Measurements from ENCODE around the gene ST3GAL5. TPM values are rescaled to one million over a fixed set of nuclear protein-coding genes. Genes with fewer than 3 reads are reported as not detected.

The ST3GAL5 gene
- polyA plus RNA-seq, 1 experiment, result 16.0 TPM

- TF ChIP-seq CTCF (IDR thresholded peaks at IDR 0.05; ENCODE audit: insufficient read depth, low read depth, low read length), result no peak
- H3K27me3 ChIP-seq (ENCODE audit: control insufficient read depth, insufficient read depth, low read length), result no peaks in the 10 kb centered on the region
Measured at GRCh38 chr2:85858841-85859240, 29.9 kb downstream of the ST3GAL5 start.

GRCh38 chr2:85854897-85855296 is 33.9 kb downstream of the ST3GAL5 start:
- CTCF ChIA-PET, result interaction anchor here (1.2 to 2.2 kb wide), 2 partner anchors 35 to 41 kb away, joined by 3 to 6 read pairs; no protein-coding TSS in a partner anchor
- Histone ChIP-seq H3K27me3 (ENCODE audit: control insufficient read depth, insufficient read depth, low read length) (no peaks in the 10 kb centered on the region), H3K36me3 (ENCODE audit: control insufficient read depth, insufficient read depth, low read length) (peaks cover 1% of the 10 kb centered on the region; the same call in 1 of the 2 replicates), H3K4me3 (ENCODE audit: low read depth, low read length) (no peak overlapping the region)
- POLR2A ChIA-PET, result no interaction called here
- no peak for DNase-seq (ENCODE audit: low read depth)
- TF ChIP-seq CTCF (IDR thresholded peaks at IDR 0.05; ENCODE audit: insufficient read depth, low read depth, low read length), result no peak

More at GRCh38 chr2:85858841-85859240, 29.9 kb downstream of the ST3GAL5 start:
- Histone ChIP-seq H3K36me3 (ENCODE audit: control insufficient read depth, insufficient read depth, low read length) (peaks cover 2% of the 10 kb centered on the region; the same call in 1 of the 2 replicates), H3K4me3 (ENCODE audit: low read depth, low read length) (no peak overlapping the region)
- CTCF ChIA-PET, result interaction anchor here (0.6 to 1.5 kb wide), 3 partner anchors 15 to 130 kb away, joined by 3 to 4 read pairs (median 3); no protein-coding TSS in a partner anchor
- POLR2A ChIA-PET, result interaction anchor here (0.7 kb wide), 1 partner anchor 205 kb away, joined by 3 read pairs; no protein-coding TSS in a partner anchor
- no peak for DNase-seq (ENCODE audit: low read depth)

- Histone ChIP-seq H3K36me3 (ENCODE audit: control insufficient read depth, insufficient read depth, low read length) (peaks cover 1% of the 10 kb centered on the region; the same call in 1 of the 2 replicates), H3K27me3 (ENCODE audit: control insufficient read depth, insufficient read depth, low read length) (no peaks in the 10 kb centered on the region), H3K4me3 (ENCODE audit: low read depth, low read length) (no peak overlapping the region)
- ChIA-PET POLR2A (no interaction called here), CTCF (interaction anchor here (1.2 to 2.2 kb wide), 3 partner anchors 35 to 226 kb away, joined by 3 to 6 read pairs (median 6); no protein-coding TSS in a partner anchor)
- DNase-seq (ENCODE audit: low read depth), result no peak
- no peak for TF ChIP-seq CTCF (IDR thresholded peaks at IDR 0.05; ENCODE audit: insufficient read depth, low read depth, low read length)
Measured at GRCh38 chr2:85854166-85854509, 34.7 kb downstream of the ST3GAL5 start.

GRCh38 chr2:85853499-85854165 is 35.2 kb downstream of the ST3GAL5 start:
- DNase-seq (ENCODE audit: low read depth), result no peak
- Histone ChIP-seq H3K36me3 (ENCODE audit: control insufficient read depth, insufficient read depth, low read length) (peaks cover under 1% of the 10 kb centered on the region; the same call in 1 of the 2 replicates), H3K27me3 (ENCODE audit: control insufficient read depth, insufficient read depth, low read length) (no peaks in the 10 kb centered on the region), H3K4me3 (ENCODE audit: low read depth, low read length) (no peak overlapping the region)
- TF ChIP-seq CTCF (IDR thresholded peaks at IDR 0.05; ENCODE audit: insufficient read depth, low read depth, low read length), result no peak
- ChIA-PET POLR2A (no interaction called here), CTCF (interaction anchor here (1.2 to 2.2 kb wide), 3 partner anchors 36 to 226 kb away, joined by 3 to 6 read pairs (median 6); no protein-coding TSS in a partner anchor)

- no peaks in the 10 kb centered on the region for H3K27me3 ChIP-seq (ENCODE audit: control insufficient read depth, insufficient read depth, low read length)
- CTCF ChIA-PET, result interaction anchor here (1.6 to 2.2 kb wide), 2 partner anchors 36 to 227 kb away, joined by 6 read pairs; no protein-coding TSS in a partner anchor
- POLR2A ChIA-PET, result no interaction called here
- no peak for DNase-seq (ENCODE audit: low read depth)
- no peak for TF ChIP-seq CTCF (IDR thresholded peaks at IDR 0.05; ENCODE audit: insufficient read depth, low read depth, low read length)
- H3K36me3 ChIP-seq (ENCODE audit: control insufficient read depth, insufficient read depth, low read length), result no peaks in the 10 kb centered on the region
- H3K4me3 ChIP-seq (ENCODE audit: low read depth, low read length), result no peak overlapping the region
Measured at GRCh38 chr2:85852937-85853498, 35.8 kb downstream of the ST3GAL5 start.

Measured in BJ (cell line).